Activated CD8-positive, alpha-beta T cell treated with anti-CD3 and anti-CD28 coated beads for 36 hours (primary cell): ENCODE measurements around the gene FAM53A. TPM values are rescaled to one million over a fixed set of nuclear protein-coding genes. Genes with fewer than 3 reads are reported as not detected.
A peak's percentile ranks its signal among the peaks of the same experiment; 100 is the strongest.

Experiments used
- ATAC-seq: fragments of 200-7000 bp; cut with Tn5 transposase; one replicate; pipeline ENCODE4 v1.10.0; 2021; ENCODE audit warnings: mild to moderate bottlenecking, moderate library complexity
- CTCF ChIA-PET: fragments of 350-600 bp; sonication (Branson Sonifier 250); formaldehyde crosslinking; loops from one replicate; lab custom pipeline; 2021; ENCODE audit warnings: antibody characterized with exemption; lab: Charles Lee
- POLR2A ChIA-PET: fragments of 350-600 bp; sonication (Branson Sonifier 250); formaldehyde crosslinking; loops from one replicate; lab custom pipeline; 2021; ENCODE audit warnings: antibody characterized with exemption; lab: Charles Lee
- DNase-seq: peaks from one replicate; pipeline ENCODE4 v3.0.0-alpha.2; 2020
- H3K27ac Mint-ChIP-seq: one replicate; pipeline ENCODE4 v1.8.0; 2021; ENCODE audit warnings: mild to moderate bottlenecking, mixed read lengths
- H3K27me3 Mint-ChIP-seq: one replicate; pipeline ENCODE4 v1.8.0; 2021; ENCODE audit warnings: mixed read lengths
- H3K36me3 Mint-ChIP-seq: one replicate; pipeline ENCODE4 v1.8.0; 2021; ENCODE audit warnings: low read depth, mixed read lengths
- H3K4me1 Mint-ChIP-seq: one replicate; pipeline ENCODE4 v1.8.0; 2021; ENCODE audit warnings: low read depth, mixed read lengths
- H3K4me3 Mint-ChIP-seq: one replicate; pipeline ENCODE4 v1.8.0; 2021; ENCODE audit warnings: mild to moderate bottlenecking, moderate library complexity, mixed read lengths
- H3K9me3 Mint-ChIP-seq: one replicate; pipeline ENCODE4 v1.8.0; 2021; ENCODE audit warnings: mixed read lengths
- CTCF ChIP-seq: fragments of 200-600 bp; IDR thresholded peaks from one replicate; pipeline ENCODE4 v1.8.0; 2022; ENCODE audit warnings: antibody characterized with exemption, mild to moderate bottlenecking
- intact Hi-C: fragments of 100-400 bp; cut with micrococcal nuclease; formaldehyde crosslinking; loops from one replicate; pipeline ENCODE4 v1.10.0; 2022
- total RNA-seq, 2 experiments: library from RNA; stranded (reverse); gene quantifications; one replicate each; pipeline ENCODE4 v1.2.3, GENCODE V29; 2021

FAM53A gene
- total RNA-seq, result 1 to 10 TPM; 1.2 to 1.8 TPM

GRCh38 chr4:1683736-1684505 is at the start of gene FAM53A:
TSS of gene FAM53A (minus strand) at chr4:1684313. CDS start at chr4:1668741, 15,572 bp downstream.
- Mint-ChIP-seq H3K4me1 (peaks cover 11% of the 10 kb centered on the region), H3K9me3 (no peaks in the 10 kb centered on the region), H3K27ac (peak within 1 kb of the TSS; percentile 69), H3K36me3 (no peaks in the 10 kb centered on the region), H3K27me3 (no peaks in the 10 kb centered on the region), H3K4me3 (peak within 1 kb of the TSS; percentile 76)
- TF ChIP-seq CTCF, result no peak
- ChIA-PET POLR2A (interaction anchor here (0.6 to 1.7 kb wide), 2 partner anchors 37 to 910 kb away, joined by 3 to 5 read pairs; partner anchors contain the start of genes TACC3 and TMEM129), CTCF (interaction anchor here (1.2 to 2.9 kb wide), 3 partner anchors 10 to 46 kb away, joined by 5 to 20 read pairs (median 6); no protein-coding TSS in a partner anchor)
- peak; percentile 42 for DNase-seq
- ATAC-seq, result peak; percentile 96
- intact Hi-C loops, result no loop called here

GRCh38 chr4:1732911-1733310 is 48.8 kb upstream of the FAM53A start:
- Mint-ChIP-seq H3K4me3 (no peak overlapping the region), H3K4me1 (peaks cover 20% of the 10 kb centered on the region), H3K9me3 (peaks cover under 1% of the 10 kb centered on the region), H3K36me3 (peaks cover 72% of the 10 kb centered on the region), H3K27me3 (no peaks in the 10 kb centered on the region), H3K27ac (no peak overlapping the region)
- no peak for ATAC-seq
- CTCF ChIA-PET, result interaction anchor here (0.9 to 2.3 kb wide), 3 partner anchors 14 to 40 kb away, joined by 4 to 11 read pairs (median 10); no protein-coding TSS in a partner anchor
- intact Hi-C loops, result no loop called here
- POLR2A ChIA-PET, result interaction anchor here (0.9 kb wide), 1 partner anchor 10 kb away, joined by 4 read pairs; no protein-coding TSS in a partner anchor
- no peak for TF ChIP-seq CTCF
- DNase-seq, result no peak

GRCh38 chr4:1731180-1731579 is 47.1 kb upstream of the FAM53A start:
- intact Hi-C loops, result no loop called here
- Mint-ChIP-seq H3K36me3 (peaks cover 71% of the 10 kb centered on the region), H3K4me1 (peaks cover 33% of the 10 kb centered on the region), H3K9me3 (no peaks in the 10 kb centered on the region), H3K27me3 (no peaks in the 10 kb centered on the region), H3K27ac (peak overlapping the region; percentile 42), H3K4me3 (no peak overlapping the region)
- ATAC-seq (peak; percentile 42), DNase-seq (no peak)
- no peak for TF ChIP-seq CTCF
- CTCF ChIA-PET, result interaction anchor here (0.9 to 15.4 kb wide), 6 partner anchors 17 to 48 kb away, joined by 3 to 257 read pairs (median 5); no protein-coding TSS in a partner anchor
- POLR2A ChIA-PET, result interaction anchor here (0.6 to 1.6 kb wide), 4 partner anchors 9 to 204 kb away, joined by 3 to 6 read pairs (median 4); partner anchors contain the start of genes TACC3 and TMEM129

GRCh38 chr4:1730532-1731135 is 46.5 kb upstream of the FAM53A start:
- no peak for TF ChIP-seq CTCF
- Mint-ChIP-seq H3K4me3 (no peak overlapping the region), H3K27ac (peak overlapping the region; percentile 42), H3K36me3 (peaks cover 70% of the 10 kb centered on the region), H3K27me3 (no peaks in the 10 kb centered on the region), H3K9me3 (no peaks in the 10 kb centered on the region), H3K4me1 (peaks cover 38% of the 10 kb centered on the region)
- ChIA-PET POLR2A (interaction anchor here (0.6 to 1.6 kb wide), 12 partner anchors 9 to 204 kb away, joined by 3 to 6 read pairs (median 4); partner anchors contain the start of genes SLBP, TACC3 and TMEM129), CTCF (interaction anchor here (0.7 to 15.4 kb wide), 8 partner anchors 15 to 118 kb away, joined by 3 to 257 read pairs (median 5); no protein-coding TSS in a partner anchor)
- ATAC-seq (no peak), DNase-seq (no peak)
- intact Hi-C loops, result no loop called here
